ENCODE data around the gene SLC35F3.
"Not testable (repeated sequence)": the region's sequence is repeated elsewhere in the genome, so short reads cannot be mapped to it uniquely, and the experiment has no call there.

Gene SLC35F3

GRCh38 chr1:234336359-234336758 lies 431.9 kb downstream of the SLC35F3 start:
- FAIRE-seq (no peak), DNase-seq (ENCODE audit: insufficient read length, low spot score) (no peak)
- TF ChIP-seq PAX5 (IDR thresholded peaks at IDR 0.05; ENCODE audit: insufficient read depth, low read length, severe bottlenecking) (no peak), POLR2AphosphoS5 (IDR thresholded peaks at IDR 0.05; ENCODE audit: low read depth, low read length) (no peak), POLR2A (IDR thresholded peaks at IDR 0.05; ENCODE audit: low read depth, low read length) (no peak), SPI1 (IDR thresholded peaks at IDR 0.05; ENCODE audit: low read depth, low read length) (no peak), TAF1 (IDR thresholded peaks at IDR 0.05; ENCODE audit: low read depth, low read length) (no peak), POU2F2 (IDR thresholded peaks at IDR 0.05; ENCODE audit: low read depth, low read length) (no peak)

DNA sequence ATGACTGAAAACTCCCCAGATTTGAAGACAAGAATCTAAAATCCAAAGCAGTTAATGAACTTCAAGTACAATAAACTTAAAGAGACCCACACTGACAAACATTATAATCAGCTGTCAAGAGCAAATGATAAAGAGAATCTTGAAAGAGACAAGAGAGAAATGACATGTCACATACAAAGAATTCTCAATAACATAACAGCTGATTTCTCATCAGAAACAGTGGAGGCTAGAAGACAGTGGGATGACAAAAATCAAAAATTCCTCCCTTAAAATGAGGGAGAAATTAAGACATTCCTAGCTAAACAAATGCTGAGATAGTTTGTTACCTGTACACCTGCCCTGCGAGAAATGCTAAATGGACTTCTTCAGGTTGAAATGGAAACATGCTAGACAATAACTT lies 432.8 kb downstream of the SLC35F3 start:
- DNase-seq (ENCODE audit: insufficient read length, low spot score): no peak
- no peak for TF ChIP-seq PAX5 (IDR thresholded peaks at IDR 0.05; ENCODE audit: insufficient read depth, low read length, severe bottlenecking)
- no peak for TF ChIP-seq POLR2A (IDR thresholded peaks at IDR 0.05; ENCODE audit: low read depth, low read length)
- TF ChIP-seq POU2F2 (IDR thresholded peaks at IDR 0.05; ENCODE audit: low read depth, low read length): no peak
- TF ChIP-seq POLR2AphosphoS5 (IDR thresholded peaks at IDR 0.05; ENCODE audit: low read depth, low read length): no peak
- no peak for TF ChIP-seq SPI1 (IDR thresholded peaks at IDR 0.05; ENCODE audit: low read depth, low read length)
- TF ChIP-seq TAF1 (IDR thresholded peaks at IDR 0.05; ENCODE audit: low read depth, low read length): no peak
- FAIRE-seq: no peak

DNA sequence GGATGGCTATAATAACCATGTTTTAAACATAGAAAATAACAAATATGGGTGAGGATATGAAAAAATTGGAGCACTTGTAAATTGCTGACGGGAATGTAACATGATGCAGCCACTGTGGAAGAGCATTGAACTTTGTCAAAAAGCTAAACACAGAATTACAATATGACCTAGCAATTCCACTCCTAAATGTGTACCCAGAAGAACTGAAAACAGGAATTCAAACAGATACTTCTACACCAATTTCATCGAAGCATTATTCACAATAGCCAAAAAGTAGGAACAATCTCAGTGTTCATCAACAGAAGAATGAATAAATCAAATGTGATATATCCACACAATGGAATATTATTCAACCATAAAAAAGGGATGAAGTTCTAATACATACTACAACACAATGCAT lies 436.1 kb downstream of the SLC35F3 start:
- TF ChIP-seq SPI1 (IDR thresholded peaks at IDR 0.05; ENCODE audit: low read depth, low read length) (no peak), POLR2A (IDR thresholded peaks at IDR 0.05; ENCODE audit: low read depth, low read length) (no peak), POLR2AphosphoS5 (IDR thresholded peaks at IDR 0.05; ENCODE audit: low read depth, low read length) (no peak), TAF1 (IDR thresholded peaks at IDR 0.05; ENCODE audit: low read depth, low read length) (no peak), PAX5 (IDR thresholded peaks at IDR 0.05; ENCODE audit: insufficient read depth, low read length, severe bottlenecking) (no peak), POU2F2 (IDR thresholded peaks at IDR 0.05; ENCODE audit: low read depth, low read length) (no peak)
- no peak for FAIRE-seq
- no peak for DNase-seq (ENCODE audit: insufficient read length, low spot score)

GRCh38 chr1:234342774-234343173 lies 438.3 kb downstream of the SLC35F3 start:
- FAIRE-seq (no peak), DNase-seq (ENCODE audit: insufficient read length, low spot score) (no peak)
- TF ChIP-seq PAX5 (IDR thresholded peaks at IDR 0.05; ENCODE audit: insufficient read depth, low read length, severe bottlenecking): no peak
- no peak for TF ChIP-seq SPI1 (IDR thresholded peaks at IDR 0.05; ENCODE audit: low read depth, low read length)
- no peak for TF ChIP-seq POU2F2 (IDR thresholded peaks at IDR 0.05; ENCODE audit: low read depth, low read length)
- TF ChIP-seq POLR2AphosphoS5 (IDR thresholded peaks at IDR 0.05; ENCODE audit: low read depth, low read length): no peak
- TF ChIP-seq TAF1 (IDR thresholded peaks at IDR 0.05; ENCODE audit: low read depth, low read length): no peak
- no peak for TF ChIP-seq POLR2A (IDR thresholded peaks at IDR 0.05; ENCODE audit: low read depth, low read length)

GRCh38 chr1:234345237-234345636 lies 440.8 kb downstream of the SLC35F3 start:
- FAIRE-seq: no peak
- TF ChIP-seq TAF1 (IDR thresholded peaks at IDR 0.05; ENCODE audit: low read depth, low read length) (no peak), POLR2A (IDR thresholded peaks at IDR 0.05; ENCODE audit: low read depth, low read length) (no peak), POU2F2 (IDR thresholded peaks at IDR 0.05; ENCODE audit: low read depth, low read length) (no peak), SPI1 (IDR thresholded peaks at IDR 0.05; ENCODE audit: low read depth, low read length) (no peak), PAX5 (IDR thresholded peaks at IDR 0.05; ENCODE audit: insufficient read depth, low read length, severe bottlenecking) (no peak), POLR2AphosphoS5 (IDR thresholded peaks at IDR 0.05; ENCODE audit: low read depth, low read length) (no peak)
- no peak for DNase-seq (ENCODE audit: insufficient read length, low spot score)

DNA sequence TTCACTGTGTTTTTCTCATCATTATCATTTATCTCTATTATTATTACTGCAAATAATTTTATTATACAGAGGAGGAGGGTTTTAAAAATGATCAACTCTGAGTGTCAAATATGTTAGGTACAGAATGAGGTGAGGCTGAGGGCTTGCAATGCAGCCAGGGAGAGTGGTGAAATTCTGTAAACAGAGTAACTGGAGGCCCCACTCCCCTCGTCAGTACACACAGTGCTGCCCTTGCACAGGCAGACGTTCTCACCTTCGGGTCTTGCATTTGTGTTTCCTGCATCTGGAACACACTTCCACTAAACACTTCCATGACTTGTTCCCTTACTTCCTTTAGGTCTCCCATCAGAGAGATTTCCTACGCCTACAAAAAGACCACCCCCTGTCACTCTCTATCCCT lies 444.5 kb downstream of the SLC35F3 start:
- no peak for DNase-seq (ENCODE audit: insufficient read length, low spot score)
- TF ChIP-seq POU2F2 (IDR thresholded peaks at IDR 0.05; ENCODE audit: low read depth, low read length) (no peak), POLR2A (IDR thresholded peaks at IDR 0.05; ENCODE audit: low read depth, low read length) (no peak), SPI1 (IDR thresholded peaks at IDR 0.05; ENCODE audit: low read depth, low read length) (no peak), TAF1 (IDR thresholded peaks at IDR 0.05; ENCODE audit: low read depth, low read length) (no peak), PAX5 (IDR thresholded peaks at IDR 0.05; ENCODE audit: insufficient read depth, low read length, severe bottlenecking) (no peak), POLR2AphosphoS5 (IDR thresholded peaks at IDR 0.05; ENCODE audit: low read depth, low read length) (no peak)
- FAIRE-seq: no peak

DNA sequence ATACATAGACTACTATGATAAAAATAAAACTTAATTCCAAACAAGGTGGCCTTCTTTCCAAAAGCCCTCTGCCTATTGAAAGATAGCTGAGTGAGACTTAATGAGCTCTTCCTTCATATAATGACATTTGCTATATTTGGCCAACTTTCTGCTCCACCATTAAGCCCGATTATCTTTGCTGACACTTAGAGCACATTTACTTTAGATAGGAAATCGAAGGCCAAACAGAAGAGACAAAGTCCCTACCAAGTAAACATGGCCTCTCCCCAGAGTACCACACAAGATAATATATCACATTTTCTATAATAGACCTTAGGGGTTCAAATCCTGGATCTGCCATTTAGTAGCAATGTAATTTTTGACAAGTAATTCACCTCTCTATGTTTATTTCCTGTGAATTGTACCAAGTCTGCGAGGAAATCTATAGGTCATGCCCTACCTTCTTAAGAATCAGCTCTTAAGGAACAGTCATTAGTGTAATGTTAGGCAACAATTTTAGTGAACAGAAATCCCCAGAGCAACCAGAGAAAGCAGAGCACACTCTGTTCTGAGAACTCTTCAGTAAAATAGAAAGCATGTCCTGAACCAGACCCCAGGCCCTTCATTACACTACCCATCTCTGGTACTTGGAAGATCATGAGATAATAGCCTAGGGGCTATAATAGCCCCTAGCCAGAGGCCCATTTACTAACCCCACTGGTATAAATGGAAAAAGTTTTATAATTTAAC lies 451.5 kb downstream of the SLC35F3 start:
- DNase-seq (ENCODE audit: insufficient read length, low spot score) (no peak), FAIRE-seq (no peak)
- TF ChIP-seq TAF1 (IDR thresholded peaks at IDR 0.05; ENCODE audit: low read depth, low read length): no peak
- TF ChIP-seq POU2F2 (IDR thresholded peaks at IDR 0.05; ENCODE audit: low read depth, low read length): no peak
- TF ChIP-seq POLR2A (IDR thresholded peaks at IDR 0.05; ENCODE audit: low read depth, low read length): no peak
- TF ChIP-seq POLR2AphosphoS5 (IDR thresholded peaks at IDR 0.05; ENCODE audit: low read depth, low read length): no peak
- TF ChIP-seq SPI1 (IDR thresholded peaks at IDR 0.05; ENCODE audit: low read depth, low read length): no peak
- no peak for TF ChIP-seq PAX5 (IDR thresholded peaks at IDR 0.05; ENCODE audit: insufficient read depth, low read length, severe bottlenecking)

- not testable (repeated sequence) for DNase-seq (ENCODE audit: insufficient read length, low spot score); FAIRE-seq
These were observed 452.3 kb downstream of the SLC35F3 start for GRCh38 chr1:234356615-234357269.

GRCh38 chr1:234357831-234358230 lies 453.4 kb downstream of the SLC35F3 start:
- no peak for TF ChIP-seq POLR2AphosphoS5 (IDR thresholded peaks at IDR 0.05; ENCODE audit: low read depth, low read length)
- TF ChIP-seq SPI1 (IDR thresholded peaks at IDR 0.05; ENCODE audit: low read depth, low read length): no peak
- TF ChIP-seq PAX5 (IDR thresholded peaks at IDR 0.05; ENCODE audit: insufficient read depth, low read length, severe bottlenecking): no peak
- no peak for TF ChIP-seq TAF1 (IDR thresholded peaks at IDR 0.05; ENCODE audit: low read depth, low read length)
- no peak for TF ChIP-seq POLR2A (IDR thresholded peaks at IDR 0.05; ENCODE audit: low read depth, low read length)
- TF ChIP-seq POU2F2 (IDR thresholded peaks at IDR 0.05; ENCODE audit: low read depth, low read length): no peak
- DNase-seq (ENCODE audit: insufficient read length, low spot score) (no peak), FAIRE-seq (no peak)

All from GM12891 (cell line).